K562 (cell line): Measurements from ENCODE around the gene COG2. TPM values are rescaled to one million over a fixed set of nuclear protein-coding genes. Genes with fewer than 3 reads are reported as not detected.

Experiments
- ATAC-seq: fragments of 200-7000 bp; cut with Tn5 transposase; 3 replicates; pipeline ENCODE4 v1.9.1; 2020; ENCODE audit warnings: moderate library complexity
- BruUV-seq: library from RNA; stranded (reverse); fragments of 400-500 nt; replicated peaks from 2 replicates; lab custom pipeline; 2021; lab: Mats Ljungman, UMichigan
- CTCF ChIA-PET: fragments of 300-600 bp; formaldehyde crosslinking; extraction: SDS; loops from one replicate; lab custom pipeline; 2021; ENCODE audit warnings: low intra/inter-chr PET ratio; lab: Yijun Ruan, JAX
- POLR2A ChIA-PET: fragments of 300-600, 350-650 bp; sonication (Branson Sonifier 250); formaldehyde crosslinking; extraction: SDS; loops from one replicate; lab custom pipeline; 2021; ENCODE audit warnings: antibody characterized with exemption, inconsistent platforms; lab: Yijun Ruan, JAX
- DNase-seq, 4 experiments: peaks; one replicate each; pipeline versions ENCODE4 v3.0.0 to v3.0.0-alpha.2; 2011 to 2018; ENCODE audit warnings: low spot score in 3 of 4, mixed read lengths in 3 of 4; ENCODE audit errors: extremely low read depth in 1 of 4
- FAIRE-seq: peaks from 2 replicates; lab custom pipeline; 2011; peaks lifted over from hg19 to GRCh38; lab: Jason Lieb, UNC
- H2AFZ ChIP-seq: 2 replicates; pipeline ENCODE4 v1.6.0; 2011; ENCODE audit warnings: low read depth, low read length, control low read depth, inconsistent platforms
- H3K27ac ChIP-seq: fragments of 200-600 bp; 3 replicates; pipeline ENCODE4 v1.8.0; 2011; ENCODE audit warnings: low read depth, mild to moderate bottlenecking, control low read depth, inconsistent platforms, low read length, moderate library complexity, mixed read lengths; ENCODE audit errors: extremely low read depth
- H3K27me3 ChIP-seq, 2 experiments: fragments of 300-600 bp in 1 of 2; 2 replicates in 1 of 2; 3 replicates in 1 of 2; pipeline versions ENCODE4 v1.6.0 to v1.8.0; 2011; ENCODE audit warnings: inconsistent platforms in 2 of 2, low read length in 2 of 2, mild to moderate bottlenecking in 1 of 2, mixed read lengths in 1 of 2, moderate library complexity in 1 of 2; ENCODE audit not compliant: control insufficient read depth in 2 of 2, insufficient read depth in 2 of 2
- H3K36me3 ChIP-seq: fragments of 300-600 bp; 3 replicates; pipeline ENCODE4 v1.8.0; 2011; ENCODE audit warnings: mild to moderate bottlenecking, low read length, inconsistent platforms; ENCODE audit not compliant: control insufficient read depth, insufficient read depth
- H3K4me1 ChIP-seq, 2 experiments: fragments of 200-600 bp in 1 of 2; replicated peaks in 1 of 2; 2 replicates in 1 of 2; 3 replicates in 1 of 2; pipeline versions ENCODE4 v1.5.1 to v1.8.0; 2011; ENCODE audit warnings: inconsistent platforms in 2 of 2, low read length in 2 of 2, mild to moderate bottlenecking in 1 of 2, mixed read lengths in 1 of 2, moderate library complexity in 1 of 2; ENCODE audit not compliant: control insufficient read depth in 2 of 2, insufficient read depth in 2 of 2
- H3K4me2 ChIP-seq: 2 replicates; pipeline ENCODE4 v1.6.1; 2011; ENCODE audit warnings: low read length, control low read depth, inconsistent platforms, mixed read lengths; ENCODE audit not compliant: insufficient read depth
- H3K4me3 ChIP-seq: fragments of 200-600 bp; sonication (generic), shearing (Covaris generic); 2 replicates; pipeline ENCODE4 v1.5.1; 2016; ENCODE audit warnings: control low read depth, inconsistent platforms
- H3K79me2 ChIP-seq: fragments of 200-600 bp; 3 replicates; pipeline ENCODE4 v1.8.0; 2011; ENCODE audit warnings: low read length, inconsistent platforms; ENCODE audit not compliant: control insufficient read depth, insufficient read depth
- H3K9ac ChIP-seq, 2 experiments: 2 replicates each; pipeline versions ENCODE4 v1.6.0 to v1.6.1; 2011; ENCODE audit warnings: low read depth in 2 of 2, low read length in 2 of 2, control low read depth in 1 of 2, inconsistent platforms in 1 of 2, mild to moderate bottlenecking in 1 of 2, mixed read lengths in 1 of 2; ENCODE audit not compliant: insufficient read depth in 1 of 2
- H3K9me1 ChIP-seq: one replicate; pipeline ENCODE4 v1.6.0; 2011; ENCODE audit warnings: inconsistent platforms, mild to moderate bottlenecking, low read length, moderate library complexity; ENCODE audit not compliant: control insufficient read depth, insufficient read depth
- H3K9me3 ChIP-seq: replicated peaks from 2 replicates; pipeline ENCODE4 v1.5.1; 2011; ENCODE audit warnings: low read depth, low read length, inconsistent platforms; ENCODE audit not compliant: control insufficient read depth, insufficient read depth
- H4K20me1 ChIP-seq: replicated peaks from 2 replicates; pipeline ENCODE4 v1.6.1; 2011; ENCODE audit warnings: low read length, inconsistent platforms, mixed read lengths; ENCODE audit not compliant: control insufficient read depth, insufficient read depth
- GABPA ChIP-seq: fragments of 200-800 bp; sonication (Bioruptor generic); conservative IDR thresholded peaks from 2 replicates; pipeline ENCODE4 v1.6.1; 2016; ENCODE audit warnings: low read depth, missing genetic modification characterization, missing compliant biosample characterization
- HINFP ChIP-seq: fragments of 450-650 bp; conservative IDR thresholded peaks from 2 replicates; pipeline ENCODE4 v1.6.1; 2016; ENCODE audit warnings: missing genetic modification characterization, low read depth, mild to moderate bottlenecking, control low read depth, missing compliant biosample characterization
- KLF6 ChIP-seq: fragments of 250-450 bp; sonication (Bioruptor Pico); IDR thresholded peaks from 2 replicates; pipeline ENCODE4 v1.4.0; 2020; ENCODE audit warnings: mild to moderate bottlenecking, moderate library complexity, borderline replicate concordance
- NR2C1 ChIP-seq, 2 experiments: fragments of 450-650 bp; IDR thresholded peaks; 2 replicates each; pipeline ENCODE4 v1.6.1; 2017; ENCODE audit warnings: mild to moderate bottlenecking in 2 of 2, antibody characterized with exemption in 1 of 2, inconsistent platforms in 1 of 2, missing compliant biosample characterization in 1 of 2, missing genetic modification characterization in 1 of 2
- WGBS: fragments of 100-300 bp; shearing (Covaris generic); methylation state at CpG from one replicate; pipeline ENCODE4 v1.1.6; 2016; ENCODE audit warnings: low coverage, mixed read lengths; ENCODE audit not compliant: insufficient coverage; ENCODE audit errors: missing lambda C conversion rate; 5-methylcytosine and 5-hydroxymethylcytosine counted together
- in situ Hi-C: fragments of 300-500 bp; cut with MboI; formaldehyde crosslinking; loops from 4 replicates; pipeline ENCODE4 v1.15.0; 2018; ENCODE audit warnings: inconsistent platforms, mixed read lengths
- intact Hi-C: fragments of 100-400 bp; cut with micrococcal nuclease; formaldehyde crosslinking; loops from 2 replicates; pipeline ENCODE4 v1.14.2; 2022
- polyA plus RNA-seq, 8 experiments: library from polyadenylated mRNA; depleted of rRNA in 4 of 8; stranded (reverse) in 5 of 8; unstranded in 3 of 8; fragments of >200 nt; fragmentation: Nextera tagmentation in 2 of 8; fragmentation: Illumina TruSeq in 1 of 8; extraction: Ambion mirVana in 2 of 8; extraction: Trizol in 1 of 8; gene quantifications; 2 replicates each; pipeline versions ENCODE4 v1.2.1 to v1.2.3, GENCODE V29; 2011 to 2014; ENCODE audit warnings: inconsistent platforms in 1 of 8, missing spikeins in 1 of 8
- total RNA-seq, 7 experiments: library from RNA; depleted of rRNA in 6 of 7; stranded (reverse); fragments of >200 nt in 6 of 7; fragmentation: Illumina TruSeq in 2 of 7; extraction: Trizol in 2 of 7; gene quantifications; 2 replicates each; pipeline versions ENCODE4 v1.2.1 to v1.2.3, GENCODE V29; 2011 to 2021; ENCODE audit warnings: low replicate concordance in 1 of 7
- TF ChIP-seq, protein P1 (sequence below): fragments of 450-650 bp; formaldehyde crosslinking; IDR thresholded peaks from 2 replicates; pipeline ENCODE4 v1.4.0; 2020; ENCODE audit warnings: mild to moderate bottlenecking, moderate library complexity

Gene COG2
- total and polyA plus RNA-seq, 9 of the 15 experiments (the other 6 are each of a cell fraction or from before 2014, with no cell fraction given), result 22.0 to 51.7 (median 33.3) TPM

- no peaks in the 10 kb centered on the region for H3K9me1 ChIP-seq
- H3K27me3 ChIP-seq, result peaks cover 6 to 33% of the 10 kb centered on the region in 2 experiments; a peak in 4 of 5 replicates
- H3K36me3 ChIP-seq, result no peaks in the 10 kb centered on the region
- intact Hi-C loops, result no loop called here
- no TSS peak for BruUV-seq
- in situ Hi-C loops, result no loop called here
- H3K9me3 ChIP-seq, result no peaks in the 10 kb centered on the region
- no peak overlapping the region for H2AFZ ChIP-seq
- H4K20me1 ChIP-seq, result no peaks in the 10 kb centered on the region
- H3K79me2 ChIP-seq, result no peaks in the 10 kb centered on the region
- ATAC-seq (peak; percentile 38; the same call in 2 of the 3 replicates), DNase-seq (no peak), FAIRE-seq (no peak)
- ChIA-PET POLR2A (interaction anchor here (0.6 to 1.5 kb wide), 5 partner anchors 8 to 190 kb away, joined by 3 to 8 read pairs (median 3); no protein-coding TSS in a partner anchor), CTCF (no interaction called here)
- TF ChIP-seq NR2C1 (IDR thresholded peaks at IDR 0.05) (peak; percentile 28; the same call in 1 of the 2 replicates), NR2C1 (tag; IDR thresholded peaks at IDR 0.05) (no peak; the same call in 1 of the 2 replicates), HINFP (tag) (no peak), GABPA (no peak), KLF6 (CRISPR knock-in tag) (no peak)
- TF ChIP-seq, protein P1, sequence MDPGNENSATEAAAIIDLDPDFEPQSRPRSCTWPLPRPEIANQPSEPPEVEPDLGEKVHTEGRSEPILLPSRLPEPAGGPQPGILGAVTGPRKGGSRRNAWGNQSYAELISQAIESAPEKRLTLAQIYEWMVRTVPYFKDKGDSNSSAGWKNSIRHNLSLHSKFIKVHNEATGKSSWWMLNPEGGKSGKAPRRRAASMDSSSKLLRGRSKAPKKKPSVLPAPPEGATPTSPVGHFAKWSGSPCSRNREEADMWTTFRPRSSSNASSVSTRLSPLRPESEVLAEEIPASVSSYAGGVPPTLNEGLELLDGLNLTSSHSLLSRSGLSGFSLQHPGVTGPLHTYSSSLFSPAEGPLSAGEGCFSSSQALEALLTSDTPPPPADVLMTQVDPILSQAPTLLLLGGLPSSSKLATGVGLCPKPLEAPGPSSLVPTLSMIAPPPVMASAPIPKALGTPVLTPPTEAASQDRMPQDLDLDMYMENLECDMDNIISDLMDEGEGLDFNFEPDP (CRISPR knock-in tag), result no peak
- no peak overlapping the region for H3K27ac ChIP-seq
- H3K4me1 ChIP-seq, result no peaks in the 10 kb centered on the region
- WGBS, result 5% methylated on average over 6 of the region's 6 CpGs
- H3K4me3 ChIP-seq, result no peak overlapping the region
- H3K4me2 ChIP-seq, result no peak overlapping the region
- H3K9ac ChIP-seq, result no peak overlapping the region
Measured at GRCh38 chr1:230728710-230729392, 86.6 kb downstream of the COG2 start.
